G401 (cell line): ENCODE measurements around the gene RBBP8NL. TPM values are rescaled to one million over a fixed set of nuclear protein-coding genes. Genes with fewer than 3 reads are reported as not detected.
A peak's percentile ranks its signal among the peaks of the same experiment; 100 is the strongest.
"Not testable (repeated sequence)": the region's sequence is repeated elsewhere in the genome, so short reads cannot be mapped to it uniquely, and the experiment has no call there.

Experiments used
- DNase-seq: peaks from one replicate; pipeline ENCODE4 v3.0.0-alpha.2; 2015; ENCODE audit warnings: low spot score
- in situ Hi-C: cut with HindIII; loops from 2 replicates; pipeline ENCODE4 v1.10.0; 2016; ENCODE audit warnings: low sequenced_read_pairs, mixed read lengths
- total RNA-seq: library from RNA; depleted of rRNA; stranded (reverse); fragments of >200 nt; shearing (Covaris generic); gene quantifications from 2 replicates; pipeline ENCODE4 v1.2.3, GENCODE V29; 2014

Gene RBBP8NL
- total RNA-seq, 1 experiment from 2014 or later: not detected

- no peak for DNase-seq
- in situ Hi-C loops: no loop called here
These were observed 40.0 kb downstream of the RBBP8NL start for GRCh38 chr20:62387219-62387913.

DNA sequence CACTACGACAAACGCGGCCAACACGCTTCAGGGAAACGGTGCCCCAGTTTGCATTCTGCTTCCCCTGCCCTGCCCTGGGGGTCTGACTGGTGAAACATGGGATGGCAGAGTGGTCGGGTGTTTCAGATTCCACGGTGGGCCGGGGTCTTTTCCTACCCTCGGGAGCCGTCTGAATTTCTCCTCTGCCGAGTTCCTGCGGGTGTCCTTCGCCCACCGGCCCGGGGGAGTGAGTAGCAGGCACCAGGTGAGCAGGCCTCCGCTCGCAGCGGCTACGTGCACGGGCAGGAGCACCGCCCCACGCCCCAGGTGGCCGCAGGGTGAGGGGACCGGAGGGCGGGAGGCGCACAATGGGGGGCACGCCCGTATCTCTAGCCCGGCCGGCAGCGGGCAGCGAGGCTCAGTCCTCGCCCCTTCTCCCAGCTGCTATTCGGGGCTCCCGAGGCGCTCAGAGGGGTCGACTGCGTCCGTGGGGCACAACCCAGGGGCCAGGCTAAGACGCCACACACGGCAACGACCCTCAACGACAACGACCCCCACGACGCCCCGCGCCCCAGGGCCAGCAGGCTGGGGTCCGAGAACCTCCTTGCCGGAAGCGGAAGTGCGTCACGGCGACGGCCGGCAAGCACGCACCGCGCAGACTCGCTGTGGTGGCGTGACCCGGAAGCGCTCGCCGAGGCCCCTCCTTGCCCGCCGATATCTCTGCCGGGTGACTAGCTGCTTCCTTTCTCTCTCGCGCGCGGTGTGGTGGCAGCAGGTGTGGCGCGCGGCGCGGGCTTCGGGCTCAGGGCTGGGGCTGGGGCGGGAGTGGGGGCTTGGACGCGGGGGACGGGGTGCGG lies 40.7 kb downstream of the RBBP8NL start, which contains the start of gene RPS21:
TSS of gene RPS21 (plus strand) at position 721 of the 836 bp plus-strand sequence. CDS start 236 bp downstream, outside the sequence.
- in situ Hi-C loops: no loop called here
- peak; percentile 90 for DNase-seq

DNA sequence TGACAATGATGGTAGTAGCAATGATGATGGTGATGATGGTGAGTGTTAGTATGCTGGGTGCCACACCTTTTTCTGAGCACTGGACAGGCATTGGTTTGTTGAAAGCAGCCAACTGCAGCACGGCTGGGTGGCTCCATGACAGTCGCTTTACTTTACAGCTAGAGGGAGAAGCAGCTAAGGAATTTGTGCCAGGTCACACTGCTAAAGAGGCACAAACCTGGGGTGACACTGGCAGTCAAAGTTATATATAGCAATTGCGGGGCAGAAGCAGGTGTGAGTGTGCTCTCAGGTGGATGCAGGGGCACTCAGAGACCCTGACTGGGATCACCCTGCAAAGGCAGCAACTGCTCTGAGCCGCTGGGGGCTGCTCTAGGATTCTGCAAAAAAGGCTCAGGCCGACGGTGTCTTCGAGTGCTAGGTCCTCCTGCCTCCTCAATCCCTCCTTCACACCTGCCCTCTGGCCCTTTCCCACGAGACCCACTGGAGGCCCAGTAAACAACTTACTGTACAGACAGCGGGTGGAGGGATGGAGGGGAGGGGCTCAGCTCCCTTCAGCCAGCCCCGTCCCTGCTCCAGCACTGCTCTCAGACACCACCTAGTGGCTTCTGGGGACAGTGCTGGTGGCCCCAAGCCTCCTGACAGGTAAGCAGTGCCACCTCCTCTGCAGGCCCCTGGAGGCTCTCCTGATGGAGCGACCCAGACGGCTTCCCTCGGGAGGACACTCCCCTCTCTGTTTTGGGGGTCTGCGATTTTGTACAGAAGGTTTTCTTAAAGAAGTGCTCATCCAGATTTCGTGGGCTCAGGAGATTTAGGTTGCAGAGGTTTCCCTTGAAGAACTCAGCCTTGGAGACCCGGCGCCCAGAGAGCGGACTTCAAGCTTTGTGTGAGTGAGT lies 44.8 kb downstream of the RBBP8NL start:
- DNase-seq: peak; percentile 90
- in situ Hi-C loops: no loop called here

DNA sequence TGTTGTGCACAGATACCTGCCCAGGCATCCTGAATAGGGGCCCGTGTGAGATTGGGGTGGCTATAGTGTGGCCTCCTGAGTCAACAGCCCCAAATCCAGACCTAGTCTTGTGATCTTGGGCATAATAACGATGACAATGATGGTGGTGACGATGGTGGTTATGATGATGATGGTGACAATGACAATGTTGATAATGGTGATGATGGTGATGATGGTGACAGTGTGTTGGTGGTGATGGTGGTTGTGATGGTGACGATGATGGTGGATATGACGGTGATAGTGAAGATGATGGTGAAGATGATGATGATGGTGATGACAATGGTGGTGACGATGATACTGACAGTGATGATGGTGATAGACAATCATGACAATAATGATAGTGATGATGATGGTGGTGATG lies 45.5 kb downstream of the RBBP8NL start:
- in situ Hi-C loops: no loop called here

GRCh38 chr20:62381202-62381797 lies 46.0 kb downstream of the RBBP8NL start:
- in situ Hi-C loops: no loop called here

More for the DNA sequence above, 45.5 kb downstream of the RBBP8NL start:
- DNase-seq: no peak

GRCh38 chr20:62378215-62378614 lies 49.1 kb downstream of the RBBP8NL start:
- in situ Hi-C loops: no loop called here
- no peak for DNase-seq

More at GRCh38 chr20:62381202-62381797, 46.0 kb downstream of the RBBP8NL start:
- no peak for DNase-seq

DNA sequence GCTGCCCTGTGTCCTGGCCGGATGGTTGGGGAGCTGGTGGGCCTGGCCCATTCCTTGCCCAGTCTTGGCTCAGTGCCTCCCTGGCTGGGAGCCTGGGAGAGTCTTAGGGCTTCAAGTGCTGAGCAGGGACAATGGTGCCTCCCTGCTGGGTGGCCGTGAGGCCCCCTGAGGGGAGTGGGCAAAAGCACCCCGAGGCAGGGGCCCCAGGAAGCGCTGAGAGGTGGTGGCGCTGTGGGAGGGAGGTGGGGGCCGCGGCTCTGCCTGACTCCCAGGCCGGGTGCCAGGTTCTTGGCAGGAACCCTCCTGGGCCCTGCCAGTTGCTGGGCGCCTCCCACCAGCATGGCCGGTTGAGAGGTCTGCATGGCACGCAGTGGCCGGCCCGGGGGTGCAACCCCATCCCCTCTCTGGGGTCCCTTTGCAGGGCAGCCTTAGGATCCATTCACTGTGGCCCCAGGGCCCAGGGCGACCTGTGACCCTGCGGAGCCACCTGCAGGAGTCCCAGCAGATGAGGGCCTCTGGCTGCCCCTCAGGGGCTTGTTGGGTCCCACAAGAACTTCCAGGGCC lies 49.6 kb downstream of the RBBP8NL start:
- no peak for DNase-seq
- in situ Hi-C loops: no loop called here

GRCh38 chr20:62377064-62377461 lies 50.3 kb downstream of the RBBP8NL start:
- in situ Hi-C loops: no loop called here
- DNase-seq: no peak

- in situ Hi-C loops: no loop called here
- no peak for DNase-seq
These were observed 51.0 kb downstream of the RBBP8NL start for GRCh38 chr20:62376112-62377063.

GRCh38 chr20:62374331-62375152 lies 52.8 kb downstream of the RBBP8NL start:
- in situ Hi-C loops: no loop called here
- no peak for DNase-seq

- DNase-seq, in situ Hi-C loops: not testable (repeated sequence)
These were observed 53.6 kb downstream of the RBBP8NL start for GRCh38 chr20:62373631-62374179.

GRCh38 chr20:62372042-62372993 lies 55.0 kb downstream of the RBBP8NL start:
- no peak for DNase-seq
- in situ Hi-C loops: no loop called here

GRCh38 chr20:62371588-62372041 lies 55.7 kb downstream of the RBBP8NL start:
- no peak for DNase-seq
- in situ Hi-C loops: no loop called here

DNA sequence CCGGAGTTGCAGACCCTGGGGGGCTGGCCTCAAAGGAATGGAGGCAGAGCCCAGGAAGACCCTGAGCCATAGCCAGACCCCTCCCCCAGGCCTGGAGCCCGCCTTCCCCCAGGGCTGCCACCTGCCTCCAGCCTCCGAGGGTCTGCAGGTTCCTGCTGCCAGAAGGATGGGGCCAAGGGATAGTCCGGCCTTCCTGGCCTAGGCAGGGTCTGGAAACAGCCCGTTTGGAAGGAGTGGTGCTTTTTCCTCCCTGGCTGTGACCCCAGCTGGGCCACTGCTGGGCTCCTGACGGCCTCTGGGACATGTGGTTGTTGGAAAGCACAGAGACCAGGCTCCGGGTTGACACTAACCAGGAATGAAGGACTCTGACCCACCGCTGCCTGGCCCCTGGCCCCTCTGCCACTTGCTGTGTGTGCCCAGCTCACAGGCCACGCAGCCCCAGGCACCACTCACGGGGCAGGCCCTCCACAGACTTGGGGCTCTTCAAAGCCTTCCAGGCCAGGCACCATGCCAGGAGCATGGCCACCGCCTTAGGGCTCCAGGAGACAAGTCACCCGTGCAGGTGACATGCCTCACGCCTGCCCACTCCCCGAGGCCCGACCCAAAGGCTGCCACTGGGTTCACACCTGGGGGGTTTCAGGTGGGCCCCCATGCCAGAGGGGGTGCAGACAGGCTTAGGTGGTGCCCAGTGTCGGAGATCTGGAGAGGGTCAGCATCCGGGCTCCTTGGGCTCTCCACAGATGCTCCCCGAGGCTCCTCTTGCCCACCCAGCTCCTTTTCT lies 56.3 kb downstream of the RBBP8NL start:
- in situ Hi-C loops: no loop called here
- no peak for DNase-seq
